ENCODE data around the gene AADAC.
"Not testable (repeated sequence)": the region's sequence is repeated elsewhere in the genome, so short reads cannot be mapped to it uniquely, and the experiment has no call there.

AADAC gene

GRCh38 chr3:151788401-151788800, 25.5 kb upstream of the AADAC start:
- H3K9me3 ChIP-seq (ENCODE audit: insufficient read depth, low read length) = no peaks in the 10 kb centered on the region; the same call in 1 of the 2 replicates
- H3K9ac ChIP-seq (ENCODE audit: insufficient read length, low read depth) = no peak overlapping the region
- TF ChIP-seq ZNF274 (IDR thresholded peaks at IDR 0.05; ENCODE audit: low read depth, low read length) (no peak), YY1 (IDR thresholded peaks at IDR 0.05; ENCODE audit: insufficient read depth, insufficient read length) (no peak), SUZ12 (IDR thresholded peaks at IDR 0.05; ENCODE audit: extremely low read depth, insufficient read depth, insufficient read length) (no peak)
- H3K27me3 ChIP-seq (ENCODE audit: insufficient read depth, insufficient read length) = no peaks in the 10 kb centered on the region
- no peaks in the 10 kb centered on the region for H3K36me3 ChIP-seq (ENCODE audit: insufficient read depth, insufficient read length, low read length)
- DNase-seq (ENCODE audit: low read depth, low spot score) = no peak
- no peak overlapping the region for H3K4me3 ChIP-seq (ENCODE audit: insufficient read length, low read depth)
- no peaks in the 10 kb centered on the region for H3K4me1 ChIP-seq (ENCODE audit: insufficient read depth, insufficient read length)

- Histone ChIP-seq H3K4me3 (ENCODE audit: insufficient read length, low read depth) (no peak overlapping the region), H3K27me3 (ENCODE audit: insufficient read depth, insufficient read length) (no peaks in the 10 kb centered on the region), H3K36me3 (ENCODE audit: insufficient read depth, insufficient read length, low read length) (no peaks in the 10 kb centered on the region), H3K4me1 (ENCODE audit: insufficient read depth, insufficient read length) (no peaks in the 10 kb centered on the region), H3K9ac (ENCODE audit: insufficient read length, low read depth) (no peak overlapping the region), H3K9me3 (ENCODE audit: insufficient read depth, low read length) (no peaks in the 10 kb centered on the region; the same call in 1 of the 2 replicates)
- DNase-seq (ENCODE audit: low read depth, low spot score) = no peak
- TF ChIP-seq SUZ12 (IDR thresholded peaks at IDR 0.05; ENCODE audit: extremely low read depth, insufficient read depth, insufficient read length) = no peak
- no peak for TF ChIP-seq ZNF274 (IDR thresholded peaks at IDR 0.05; ENCODE audit: low read depth, low read length)
- no peak for TF ChIP-seq YY1 (IDR thresholded peaks at IDR 0.05; ENCODE audit: insufficient read depth, insufficient read length)
These were observed 24.0 kb upstream of the AADAC start for GRCh38 chr3:151789853-151790463.

GRCh38 chr3:151790763-151791162, 23.2 kb upstream of the AADAC start:
- H3K27me3 ChIP-seq (ENCODE audit: insufficient read depth, insufficient read length); DNase-seq (ENCODE audit: low read depth, low spot score); H3K4me1 ChIP-seq (ENCODE audit: insufficient read depth, insufficient read length); H3K36me3 ChIP-seq (ENCODE audit: insufficient read depth, insufficient read length, low read length); H3K9me3 ChIP-seq (ENCODE audit: insufficient read depth, low read length); H3K4me3 ChIP-seq (ENCODE audit: insufficient read length, low read depth); H3K9ac ChIP-seq (ENCODE audit: insufficient read length, low read depth): not testable (repeated sequence)

- Histone ChIP-seq H3K9ac (ENCODE audit: insufficient read length, low read depth) (no peak overlapping the region), H3K4me3 (ENCODE audit: insufficient read length, low read depth) (no peak overlapping the region), H3K36me3 (ENCODE audit: insufficient read depth, insufficient read length, low read length) (no peaks in the 10 kb centered on the region), H3K4me1 (ENCODE audit: insufficient read depth, insufficient read length) (no peaks in the 10 kb centered on the region), H3K27me3 (ENCODE audit: insufficient read depth, insufficient read length) (no peaks in the 10 kb centered on the region), H3K9me3 (ENCODE audit: insufficient read depth, low read length) (no peaks in the 10 kb centered on the region; the same call in 1 of the 2 replicates)
- DNase-seq (ENCODE audit: low read depth, low spot score) = no peak
- TF ChIP-seq YY1 (IDR thresholded peaks at IDR 0.05; ENCODE audit: insufficient read depth, insufficient read length) (no peak), ZNF274 (IDR thresholded peaks at IDR 0.05; ENCODE audit: low read depth, low read length) (no peak), SUZ12 (IDR thresholded peaks at IDR 0.05; ENCODE audit: extremely low read depth, insufficient read depth, insufficient read length) (no peak)
These were observed 21.5 kb upstream of the AADAC start for GRCh38 chr3:151792411-151792810.

GRCh38 chr3:151793636-151794035, 20.3 kb upstream of the AADAC start:
- Histone ChIP-seq H3K9ac (ENCODE audit: insufficient read length, low read depth) (no peak overlapping the region), H3K9me3 (ENCODE audit: insufficient read depth, low read length) (no peaks in the 10 kb centered on the region; the same call in 1 of the 2 replicates), H3K4me1 (ENCODE audit: insufficient read depth, insufficient read length) (no peaks in the 10 kb centered on the region), H3K4me3 (ENCODE audit: insufficient read length, low read depth) (no peak overlapping the region), H3K36me3 (ENCODE audit: insufficient read depth, insufficient read length, low read length) (no peaks in the 10 kb centered on the region), H3K27me3 (ENCODE audit: insufficient read depth, insufficient read length) (no peaks in the 10 kb centered on the region)
- no peak for DNase-seq (ENCODE audit: low read depth, low spot score)
- TF ChIP-seq YY1 (IDR thresholded peaks at IDR 0.05; ENCODE audit: insufficient read depth, insufficient read length) (no peak), SUZ12 (IDR thresholded peaks at IDR 0.05; ENCODE audit: extremely low read depth, insufficient read depth, insufficient read length) (no peak), ZNF274 (IDR thresholded peaks at IDR 0.05; ENCODE audit: low read depth, low read length) (no peak)

GRCh38 chr3:151794080-151794479, 19.8 kb upstream of the AADAC start:
- Histone ChIP-seq H3K4me1 (ENCODE audit: insufficient read depth, insufficient read length) (no peaks in the 10 kb centered on the region), H3K9ac (ENCODE audit: insufficient read length, low read depth) (no peak overlapping the region)
- TF ChIP-seq YY1 (IDR thresholded peaks at IDR 0.05; ENCODE audit: insufficient read depth, insufficient read length) = no peak
- no peak for TF ChIP-seq ZNF274 (IDR thresholded peaks at IDR 0.05; ENCODE audit: low read depth, low read length)
- no peak for TF ChIP-seq SUZ12 (IDR thresholded peaks at IDR 0.05; ENCODE audit: extremely low read depth, insufficient read depth, insufficient read length)

GRCh38 chr3:151795276-151795675, 18.6 kb upstream of the AADAC start:
- DNase-seq (ENCODE audit: low read depth, low spot score) = no peak

More at GRCh38 chr3:151794080-151794479, 19.8 kb upstream of the AADAC start:
- no peak for DNase-seq (ENCODE audit: low read depth, low spot score)
- Histone ChIP-seq H3K27me3 (ENCODE audit: insufficient read depth, insufficient read length) (no peaks in the 10 kb centered on the region), H3K4me3 (ENCODE audit: insufficient read length, low read depth) (no peak overlapping the region), H3K9me3 (ENCODE audit: insufficient read depth, low read length) (no peaks in the 10 kb centered on the region; the same call in 1 of the 2 replicates), H3K36me3 (ENCODE audit: insufficient read depth, insufficient read length, low read length) (no peaks in the 10 kb centered on the region)

More at GRCh38 chr3:151795276-151795675, 18.6 kb upstream of the AADAC start:
- H3K4me3 ChIP-seq (ENCODE audit: insufficient read length, low read depth) = no peak overlapping the region
- TF ChIP-seq SUZ12 (IDR thresholded peaks at IDR 0.05; ENCODE audit: extremely low read depth, insufficient read depth, insufficient read length) (no peak), YY1 (IDR thresholded peaks at IDR 0.05; ENCODE audit: insufficient read depth, insufficient read length) (no peak), ZNF274 (IDR thresholded peaks at IDR 0.05; ENCODE audit: low read depth, low read length) (no peak)
- H3K9ac ChIP-seq (ENCODE audit: insufficient read length, low read depth) = no peak overlapping the region
- H3K4me1 ChIP-seq (ENCODE audit: insufficient read depth, insufficient read length) = no peaks in the 10 kb centered on the region
- H3K27me3 ChIP-seq (ENCODE audit: insufficient read depth, insufficient read length) = no peaks in the 10 kb centered on the region
- H3K9me3 ChIP-seq (ENCODE audit: insufficient read depth, low read length) = no peaks in the 10 kb centered on the region; the same call in 1 of the 2 replicates
- no peaks in the 10 kb centered on the region for H3K36me3 ChIP-seq (ENCODE audit: insufficient read depth, insufficient read length, low read length)

All from NT2/D1 (cell line).